Loucy (cell line): ENCODE results near the gene RIMBP2.

Experiments used
- H2AFZ ChIP-seq: fragments of 200-600 bp; sonication (generic); 2 replicates; pipeline ENCODE4 v1.6.0; 2016; ENCODE audit warnings: antibody characterized with exemption, mild to moderate bottlenecking, low read length, moderate library complexity
- H3F3A ChIP-seq: fragments of 200-600 bp; 2 replicates; pipeline ENCODE4 v1.6.0; 2016; ENCODE audit warnings: antibody characterized with exemption, low read depth, mild to moderate bottlenecking
- H3K27me3 ChIP-seq: fragments of 200-600 bp; sonication (generic); 2 replicates; pipeline ENCODE4 v1.6.1; 2014; ENCODE audit warnings: low read length, mild to moderate bottlenecking; ENCODE audit not compliant: insufficient read depth, poor library complexity, severe bottlenecking
- H3K36me3 ChIP-seq: fragments of 200-600 bp; sonication (generic); 2 replicates; pipeline ENCODE4 v1.6.1; 2016; ENCODE audit warnings: low read length; ENCODE audit not compliant: insufficient read depth
- H3K4me1 ChIP-seq: fragments of 200-600 bp; sonication (generic); 2 replicates; pipeline ENCODE4 v1.5.1; 2014; ENCODE audit warnings: low read length, mild to moderate bottlenecking; ENCODE audit not compliant: insufficient read depth, poor library complexity, severe bottlenecking
- H3K4me2 ChIP-seq: fragments of 200-600 bp; sonication (generic); 2 replicates; pipeline ENCODE4 v1.6.0; 2014; ENCODE audit warnings: antibody characterized with exemption, low read length, low read depth, mild to moderate bottlenecking; ENCODE audit not compliant: poor library complexity, severe bottlenecking
- H3K4me3 ChIP-seq: fragments of 200-600 bp; sonication (generic); 2 replicates; pipeline ENCODE4 v1.5.1; 2014; ENCODE audit warnings: low read length, mild to moderate bottlenecking, mixed read lengths; ENCODE audit not compliant: poor library complexity, severe bottlenecking
- H3K79me2 ChIP-seq: fragments of 200-600 bp; sonication (generic); 2 replicates; pipeline ENCODE4 v1.6.1; 2014; ENCODE audit warnings: low read length; ENCODE audit not compliant: insufficient read depth
- H3K9ac ChIP-seq: fragments of 200-600 bp; sonication (generic); 2 replicates; pipeline ENCODE4 v1.6.0; 2014; ENCODE audit warnings: mild to moderate bottlenecking, low read depth, low read length, moderate library complexity; ENCODE audit not compliant: poor library complexity, severe bottlenecking
- H3K9me2 ChIP-seq: fragments of 200-600 bp; sonication (generic); replicated peaks from 2 replicates; pipeline ENCODE4 v1.6.1; 2016; ENCODE audit warnings: low read depth, low read length, mixed read lengths
- H3K9me3 ChIP-seq: fragments of 200-600 bp; sonication (generic); 2 replicates; pipeline ENCODE4 v1.6.1; 2014; ENCODE audit warnings: mild to moderate bottlenecking, antibody characterized with exemption, low read length, low read depth; ENCODE audit not compliant: insufficient read depth
- H4K20me1 ChIP-seq: fragments of 200-600 bp; sonication (generic); 2 replicates; pipeline ENCODE4 v1.6.0; 2014; ENCODE audit warnings: antibody characterized with exemption, low read length, mild to moderate bottlenecking; ENCODE audit not compliant: insufficient read depth, poor library complexity, severe bottlenecking
- CTCF ChIP-seq: fragments of 200-600 bp; sonication (generic); conservative IDR thresholded peaks from 2 replicates; pipeline ENCODE4 v1.5.1; 2014; ENCODE audit warnings: mild to moderate bottlenecking, antibody characterized with exemption, low read length
- EZH2phosphoT487 ChIP-seq: fragments of 200-600 bp; IDR thresholded peaks from 2 replicates; pipeline ENCODE4 v1.6.1; 2018; ENCODE audit warnings: antibody characterized with exemption, mild to moderate bottlenecking, moderate library complexity, borderline replicate concordance

Gene RIMBP2

GRCh38 chr12:130469552-130469951, 246.5 kb downstream of the RIMBP2 start:
- no peak overlapping the region for H3K4me2 ChIP-seq
- TF ChIP-seq CTCF (no peak), EZH2phosphoT487 (no peak)
- H3K9me2 ChIP-seq, result no peaks in the 10 kb centered on the region
- H2AFZ ChIP-seq, result no peak overlapping the region
- H3F3A ChIP-seq, result no peaks in the 10 kb centered on the region
- H3K27me3 ChIP-seq, result no peaks in the 10 kb centered on the region
- H4K20me1 ChIP-seq, result no peaks in the 10 kb centered on the region
- no peak overlapping the region for H3K4me3 ChIP-seq
- H3K9ac ChIP-seq, result no peak overlapping the region
- H3K36me3 ChIP-seq, result no peaks in the 10 kb centered on the region
- no peaks in the 10 kb centered on the region for H3K4me1 ChIP-seq
- peaks cover 28% of the 10 kb centered on the region; the same call in 1 of the 2 replicates for H3K9me3 ChIP-seq
- no peaks in the 10 kb centered on the region for H3K79me2 ChIP-seq

- Histone ChIP-seq H3K79me2 (no peaks in the 10 kb centered on the region), H3K4me3 (no peak overlapping the region), H3K9me3 (peaks cover 26% of the 10 kb centered on the region; the same call in 1 of the 2 replicates), H3K36me3 (no peaks in the 10 kb centered on the region), H4K20me1 (no peaks in the 10 kb centered on the region), H2AFZ (no peak overlapping the region), H3K4me2 (no peak overlapping the region), H3K9me2 (no peaks in the 10 kb centered on the region), H3K9ac (no peak overlapping the region), H3K27me3 (no peaks in the 10 kb centered on the region), H3F3A (no peaks in the 10 kb centered on the region), H3K4me1 (no peaks in the 10 kb centered on the region)
- TF ChIP-seq EZH2phosphoT487, result no peak
- TF ChIP-seq CTCF, result no peak
Observed at GRCh38 chr12:130468700-130469245, 247.3 kb downstream of the RIMBP2 start.

- Histone ChIP-seq H3K4me3 (no peak overlapping the region), H3K4me1 (no peaks in the 10 kb centered on the region), H4K20me1 (no peaks in the 10 kb centered on the region), H3K9me2 (no peaks in the 10 kb centered on the region), H3K9ac (no peak overlapping the region), H2AFZ (no peak overlapping the region), H3K4me2 (no peak overlapping the region), H3K36me3 (no peaks in the 10 kb centered on the region), H3K27me3 (no peaks in the 10 kb centered on the region), H3K79me2 (no peaks in the 10 kb centered on the region), H3K9me3 (peaks cover 23% of the 10 kb centered on the region; the same call in 1 of the 2 replicates), H3F3A (no peaks in the 10 kb centered on the region)
- TF ChIP-seq CTCF (no peak), EZH2phosphoT487 (no peak)
Observed at GRCh38 chr12:130468186-130468585, 247.9 kb downstream of the RIMBP2 start.
